Thymus (tissue), 14 donors: ENCODE data around the gene INSIG2. TPM values are rescaled to one million over a fixed set of nuclear protein-coding genes. Genes with fewer than 3 reads are reported as not detected.
A peak's percentile ranks its signal among the peaks of the same experiment; 100 is the strongest.

Experiments
- DNase-seq, 9 donors: peaks; one replicate each; pipeline ENCODE4 v3.0.0-alpha.2; 2013; ENCODE audit warnings: low spot score in 9 of 9, low read depth in 6 of 9, missing footprints in 1 of 9
- H3K27ac ChIP-seq, 2 donors: one replicate each; pipeline ENCODE4 v1.5.1; 2013; ENCODE audit warnings: control low read depth in 1 of 2, low read depth in 1 of 2, low read length in 1 of 2, mild to moderate bottlenecking in 1 of 2, moderate library complexity in 1 of 2
- H3K27me3 ChIP-seq, 2 donors: one replicate each; pipeline ENCODE4 v1.5.1; 2013; ENCODE audit warnings: low read length in 1 of 2; ENCODE audit not compliant: control insufficient read depth in 2 of 2, insufficient read depth in 1 of 2
- H3K36me3 ChIP-seq, 2 donors: one replicate each; pipeline ENCODE4 v1.5.1; 2013; ENCODE audit warnings: low read length in 1 of 2, mild to moderate bottlenecking in 1 of 2, moderate library complexity in 1 of 2; ENCODE audit not compliant: control insufficient read depth in 2 of 2, insufficient read depth in 2 of 2
- H3K4me1 ChIP-seq, 2 donors: one replicate each; pipeline ENCODE4 v1.5.1; 2013; ENCODE audit warnings: low read length in 2 of 2; ENCODE audit not compliant: control insufficient read depth in 2 of 2, insufficient read depth in 2 of 2
- H3K4me3 ChIP-seq, 2 donors: one replicate each; pipeline ENCODE4 v1.5.1; 2013; ENCODE audit warnings: low read length in 2 of 2, control low read depth in 1 of 2, mild to moderate bottlenecking in 1 of 2
- H3K9me3 ChIP-seq, 2 donors: one replicate each; pipeline ENCODE4 v1.5.1; 2013; ENCODE audit warnings: low read length in 1 of 2, mild to moderate bottlenecking in 1 of 2; ENCODE audit not compliant: control insufficient read depth in 2 of 2, insufficient read depth in 1 of 2
- WGBS: extraction: QIAGEN DNeasy Blood & Tissue Kit; methylation state at CpG from one replicate; pipeline ENCODE4 v1.1.7; 2013; 5-methylcytosine and 5-hydroxymethylcytosine counted together
- long read RNA-seq, 10 donors: transcript quantifications; one replicate each; lab custom pipeline, GENCODE V29; 2026
- polyA plus RNA-seq: library from polyadenylated mRNA; stranded (reverse); fragments of 200-250 nt; gene quantifications from one replicate; pipeline ENCODE4 v1.2.3, GENCODE V29; 2013
- total RNA-seq: library from RNA; stranded (reverse); fragments of 120-200 nt; gene quantifications from one replicate; pipeline ENCODE4 v1.2.4, GENCODE V29; 2013
- donor health status: healthy.

Gene INSIG2
- total RNA-seq (18.3 TPM), polyA plus RNA-seq (27.9 TPM)
- long read RNA-seq, donor 1, partial matches to known transcripts, result 0 of 3 reads
- long read RNA-seq, donor 1, other reads (novel, unspliced or antisense), result 0 of 3 reads
- long read RNA-seq, donor 2, transcript INSIG2-201 (6 exons, 2,590 nt), result major isoform, 22 of 54 reads
- long read RNA-seq, donor 2, transcript INSIG2-202 (5 exons, 574 nt), result minor isoform, 14 of 54 reads
- long read RNA-seq, donor 2, partial matches to known transcripts, result 15 of 54 reads
- long read RNA-seq, donor 2, other reads (novel, unspliced or antisense), result 0 of 54 reads
- long read RNA-seq, donor 3, transcript INSIG2-201 (6 exons, 2,590 nt), result major isoform, 15 of 35 reads
- long read RNA-seq, donor 3, transcript INSIG2-202 (5 exons, 574 nt), result minor isoform, 6 of 35 reads
- long read RNA-seq, donor 3, partial matches to known transcripts, result 12 of 35 reads
- long read RNA-seq, donor 3, other reads (novel, unspliced or antisense), result 0 of 35 reads
- long read RNA-seq, donor 4, transcript INSIG2-201 (6 exons, 2,590 nt), result major isoform, 6 of 8 reads
- long read RNA-seq, donor 4, partial matches to known transcripts, result 0 of 8 reads
- long read RNA-seq, donor 4, other reads (novel, unspliced or antisense), result 0 of 8 reads
- long read RNA-seq, donor 5, transcript INSIG2-201 (6 exons, 2,590 nt), result major isoform, 18 of 34 reads
- long read RNA-seq, donor 5, transcript INSIG2-202 (5 exons, 574 nt), result minor isoform, 9 of 34 reads
- long read RNA-seq, donor 5, partial matches to known transcripts, result 7 of 34 reads
- long read RNA-seq, donor 5, other reads (novel, unspliced or antisense), result 0 of 34 reads
- long read RNA-seq, donor 6, transcript INSIG2-202 (5 exons, 574 nt), result minor isoform, 6 of 18 reads
- long read RNA-seq, donor 6, transcript INSIG2-201 (6 exons, 2,590 nt), result major isoform, 12 of 18 reads
- long read RNA-seq, donor 6, partial matches to known transcripts, result 0 of 18 reads
- long read RNA-seq, donor 6, other reads (novel, unspliced or antisense), result 0 of 18 reads
- long read RNA-seq, donor 7, transcript INSIG2-201 (6 exons, 2,590 nt), result major isoform, 12 of 45 reads
- long read RNA-seq, donor 7, transcript INSIG2-202 (5 exons, 574 nt), result minor isoform, 6 of 45 reads
- long read RNA-seq, donor 7, partial matches to known transcripts, result 26 of 45 reads
- long read RNA-seq, donor 7, other reads (novel, unspliced or antisense), result 0 of 45 reads
- long read RNA-seq, donor 8, partial matches to known transcripts, result 0 of 5 reads
- long read RNA-seq, donor 8, other reads (novel, unspliced or antisense), result 0 of 5 reads
- long read RNA-seq, donor 9, partial matches to known transcripts, result 5 of 12 reads
- long read RNA-seq, donor 9, other reads (novel, unspliced or antisense), result 0 of 12 reads
- long read RNA-seq, donor 10, transcript INSIG2-201 (6 exons, 2,590 nt), result major isoform, 12 of 15 reads
- long read RNA-seq, donor 10, partial matches to known transcripts, result 0 of 15 reads
- long read RNA-seq, donor 10, other reads (novel, unspliced or antisense), result 0 of 15 reads

DNA sequence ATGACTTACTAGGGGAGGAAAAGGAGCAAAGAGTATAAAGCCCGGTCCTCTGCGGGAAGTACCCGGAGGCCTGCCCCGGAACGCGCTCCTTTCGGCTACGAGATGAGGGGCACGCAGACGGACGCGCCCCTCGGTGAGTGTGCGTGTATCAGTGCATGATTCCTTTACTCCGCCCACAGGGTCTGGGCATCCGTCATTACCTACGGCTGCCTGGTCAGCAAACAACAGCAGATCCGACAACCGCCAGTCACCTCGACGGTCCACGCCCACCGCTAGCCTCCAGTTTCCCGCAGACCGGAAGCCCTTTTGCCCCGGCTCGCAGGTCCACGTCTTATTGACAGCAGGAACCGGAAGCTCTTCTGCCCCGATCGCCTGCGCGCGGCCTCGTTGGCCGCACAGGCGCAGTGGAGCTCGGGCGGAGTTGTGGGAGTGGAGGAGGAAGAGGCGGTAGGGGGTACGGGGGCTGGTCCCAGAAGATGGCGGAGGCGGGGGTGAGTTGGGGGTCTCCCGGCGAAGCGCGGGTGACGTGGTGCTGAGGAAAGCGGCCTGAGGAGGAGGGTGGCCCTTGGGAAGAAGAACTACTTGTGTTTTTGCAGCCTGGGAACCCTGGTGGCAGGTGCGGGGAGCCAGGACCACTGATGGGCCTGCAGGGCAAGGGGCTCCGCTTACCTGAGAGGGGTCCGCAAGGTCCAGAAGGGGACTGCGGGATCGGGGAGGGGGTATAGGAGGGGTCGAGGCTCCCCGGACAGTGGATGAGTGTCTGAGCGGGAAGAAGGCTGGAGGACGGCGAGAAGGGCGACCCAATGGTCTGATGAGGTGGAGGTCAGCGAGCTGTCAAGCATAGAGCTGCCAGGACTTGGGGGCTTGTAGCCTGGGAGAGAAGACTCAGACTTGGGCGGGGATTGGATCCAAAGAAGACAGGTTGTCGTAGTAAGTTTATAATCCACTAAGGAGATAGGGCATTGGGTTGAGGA lies at the start of gene INSIG2:
TSS of gene INSIG2 (plus strand) at position 421 of the 974 bp plus-strand sequence. CDS start 8,086 bp downstream, outside the sequence.
- peak within 1 kb of the TSS; percentile 88 for H3K4me3 ChIP-seq
- H3K36me3 ChIP-seq, result no peaks in the 10 kb centered on the region
- peak within 1 kb of the TSS; percentile 76 to 83 for H3K27ac ChIP-seq
- under 1% methylated on average over 63 of the region's 63 CpGs for WGBS
- peak; percentile 86 to 95 (median 88) for DNase-seq
- H3K4me1 ChIP-seq, result peaks cover 3 to 9% of the 10 kb centered on the region in 2 donors
- no peaks in the 10 kb centered on the region for H3K9me3 ChIP-seq
- H3K27me3 ChIP-seq, result peaks cover 0 to 6% of the 10 kb centered on the region in 2 donors

DNA sequence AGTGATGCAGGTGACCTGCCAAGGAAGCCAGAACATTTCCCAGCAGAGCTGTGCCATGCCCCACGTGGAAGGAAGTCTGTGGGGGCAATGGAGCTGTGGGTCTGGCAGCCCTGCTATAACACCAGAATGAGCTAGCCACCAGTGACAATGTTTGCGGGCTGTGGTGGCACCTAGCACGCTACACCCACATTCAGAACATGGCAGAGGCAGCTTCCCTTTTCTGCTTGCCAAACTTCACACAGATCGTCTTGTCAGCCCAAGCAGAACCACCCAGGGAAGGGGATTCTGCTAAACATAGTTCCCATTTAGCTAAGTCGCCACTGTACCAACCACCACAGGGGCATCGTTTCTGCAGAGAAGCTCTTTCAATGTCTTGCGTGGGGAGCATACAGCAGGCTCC lies 47.4 kb upstream of the INSIG2 start:
- H3K4me3 ChIP-seq, result no peak overlapping the region

DNA sequence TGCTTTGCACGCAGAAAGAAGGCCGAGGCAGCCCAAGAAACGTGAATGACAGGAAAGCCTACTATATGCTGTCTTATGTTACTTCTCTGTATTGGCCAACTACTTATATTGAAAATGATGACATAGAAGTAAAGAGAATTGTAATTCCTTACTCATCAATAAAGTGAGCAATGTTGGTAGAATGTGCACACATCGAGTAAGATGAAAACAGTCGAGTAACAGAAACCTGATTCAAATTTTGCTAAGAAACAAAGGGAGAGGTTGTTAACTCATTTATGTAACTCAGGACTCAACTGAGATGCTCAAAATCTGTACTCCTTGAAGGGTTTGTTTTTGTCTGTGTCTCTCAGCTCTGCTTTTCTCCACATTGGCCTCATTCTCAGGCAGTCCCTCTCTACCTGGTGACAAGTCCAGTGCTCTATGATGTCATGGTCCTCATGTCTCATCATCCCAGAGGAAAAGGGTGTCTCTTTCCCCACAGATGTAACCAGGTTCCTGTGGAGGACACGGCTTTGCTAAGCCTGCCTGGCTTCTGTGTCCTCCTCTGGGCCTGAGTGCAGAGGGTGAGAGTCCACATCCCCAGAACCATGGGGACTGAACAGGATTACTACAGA lies 44.1 kb upstream of the INSIG2 start:
- Histone ChIP-seq H3K36me3 (no peaks in the 10 kb centered on the region), H3K4me3 (no peak overlapping the region), H3K9me3 (no peaks in the 10 kb centered on the region), H3K27me3 (peaks cover 5 to 15% of the 10 kb centered on the region in 2 donors), H3K4me1 (no peaks in the 10 kb centered on the region), H3K27ac (no peak overlapping the region)
- WGBS, result 92% methylated on average over 6 of the region's 6 CpGs
- no peak for DNase-seq

More for the DNA sequence above, 47.4 kb upstream of the INSIG2 start:
- Histone ChIP-seq H3K27ac (no peak overlapping the region), H3K27me3 (peaks cover 0 to 8% of the 10 kb centered on the region in 2 donors), H3K9me3 (no peaks in the 10 kb centered on the region), H3K36me3 (no peaks in the 10 kb centered on the region), H3K4me1 (no peaks in the 10 kb centered on the region)
- WGBS, result 72% methylated on average over 7 of the region's 7 CpGs
- DNase-seq, result no peak

DNA sequence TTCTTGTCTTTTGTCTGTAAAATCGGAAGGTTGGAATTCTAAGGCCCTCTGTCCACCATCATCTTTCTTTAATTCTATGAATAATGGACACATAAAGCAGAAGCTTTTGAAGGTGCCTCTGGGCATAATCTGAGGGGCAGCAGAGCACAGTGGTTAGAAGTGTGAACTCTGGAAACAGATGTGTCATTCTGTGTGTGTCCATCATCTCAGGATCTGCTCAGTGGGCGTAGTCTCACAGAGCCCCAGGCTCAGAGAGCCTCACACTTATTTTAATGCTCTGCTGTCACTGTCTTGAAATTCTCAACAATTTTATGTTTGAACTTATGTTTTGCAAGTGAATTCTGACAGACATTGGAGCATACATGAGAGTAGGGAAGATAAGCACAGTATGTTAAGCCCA lies 43.4 kb upstream of the INSIG2 start:
- DNase-seq, result no peak
- 95% methylated on average over 2 of the region's 2 CpGs for WGBS
- Histone ChIP-seq H3K36me3 (no peaks in the 10 kb centered on the region), H3K27ac (no peak overlapping the region), H3K4me3 (no peak overlapping the region), H3K27me3 (peaks cover 5 to 18% of the 10 kb centered on the region in 2 donors), H3K9me3 (no peaks in the 10 kb centered on the region), H3K4me1 (no peaks in the 10 kb centered on the region)

DNA sequence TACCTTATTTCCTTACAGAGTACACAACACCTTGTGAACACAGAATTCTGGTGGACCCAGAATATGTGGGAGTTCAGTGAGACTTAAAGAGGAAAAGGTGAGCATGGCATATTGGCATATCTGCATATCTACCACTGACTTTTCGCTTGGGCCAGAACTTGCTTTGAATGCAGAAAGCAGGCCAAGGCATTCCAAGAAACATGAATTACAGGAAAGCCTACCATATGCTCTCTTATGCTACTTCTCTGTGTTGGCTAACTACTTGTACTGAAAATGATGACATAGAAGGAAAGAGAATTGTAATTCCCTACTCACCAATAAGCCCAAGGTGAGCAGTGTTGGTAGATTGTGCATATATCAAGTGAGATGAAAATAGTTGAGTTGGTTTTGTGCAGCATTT lies 43.0 kb upstream of the INSIG2 start:
- 97% methylated on average over 1 of the region's 1 CpG for WGBS
- H3K27ac ChIP-seq, result no peak overlapping the region

DNA sequence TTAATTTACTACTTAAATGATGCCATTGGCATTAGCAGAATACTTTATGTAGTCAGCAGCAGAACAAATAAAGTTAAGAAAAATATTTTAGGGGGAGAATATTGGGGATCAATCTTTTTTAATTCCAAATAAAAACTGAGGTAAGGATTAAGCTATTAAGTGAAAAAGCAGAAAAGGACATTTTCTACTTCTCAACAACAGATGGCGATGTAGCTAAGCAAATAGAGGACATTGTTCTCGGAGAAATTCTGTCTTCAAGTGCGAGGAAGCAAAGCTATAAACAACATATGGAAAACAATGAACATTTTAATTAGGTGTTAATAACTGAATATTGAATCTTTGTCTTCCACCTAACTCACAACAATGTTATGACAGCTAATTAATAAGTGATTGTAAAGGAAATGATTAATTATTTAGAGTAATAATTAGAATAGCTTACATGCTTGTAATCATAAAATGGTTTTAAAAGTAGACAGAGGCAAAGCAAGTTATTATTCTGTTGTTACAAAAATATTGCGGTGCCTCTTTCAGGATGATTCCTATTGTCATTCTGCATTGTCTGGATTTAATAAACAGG lies 41.5 kb upstream of the INSIG2 start:
- WGBS, result 13% methylated on average over 4 of the region's 4 CpGs
- H3K27me3 ChIP-seq, result peaks cover 5 to 19% of the 10 kb centered on the region in 2 donors
- no peak overlapping the region for H3K4me3 ChIP-seq
- H3K4me1 ChIP-seq, result no peaks in the 10 kb centered on the region
- no peaks in the 10 kb centered on the region for H3K36me3 ChIP-seq
- no peaks in the 10 kb centered on the region for H3K9me3 ChIP-seq
- peak in 4 of 9 donors; percentile 15 to 58 (median 22) for DNase-seq
- H3K27ac ChIP-seq, result no peak overlapping the region

More for the DNA sequence above, 43.0 kb upstream of the INSIG2 start:
- H3K36me3 ChIP-seq, result no peaks in the 10 kb centered on the region
- H3K27me3 ChIP-seq, result peaks cover 5 to 20% of the 10 kb centered on the region in 2 donors
- H3K4me3 ChIP-seq, result no peak overlapping the region
- no peaks in the 10 kb centered on the region for H3K9me3 ChIP-seq
- no peaks in the 10 kb centered on the region for H3K4me1 ChIP-seq
- DNase-seq, result no peak

DNA sequence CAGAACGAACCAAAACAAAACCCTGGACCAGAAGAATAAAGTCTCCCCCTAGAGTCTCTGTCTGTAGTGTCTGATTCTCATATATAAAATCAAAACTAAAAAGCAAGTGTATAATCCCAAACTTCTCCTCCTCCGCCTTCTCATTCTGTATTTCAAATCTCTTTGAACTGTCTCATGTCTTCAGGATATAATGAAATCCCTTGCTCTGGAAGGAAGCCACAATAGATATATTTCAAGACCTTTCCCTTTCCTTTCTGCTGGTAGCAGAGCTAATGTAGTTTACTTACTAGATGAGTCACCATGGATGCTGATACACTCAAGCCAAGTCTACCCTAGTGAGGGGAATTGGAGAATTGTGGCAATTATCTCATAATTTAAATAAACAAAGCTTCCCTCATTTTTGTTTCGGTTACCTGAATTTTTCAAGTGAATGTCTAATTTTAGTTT lies 40.9 kb upstream of the INSIG2 start:
- Histone ChIP-seq H3K27me3 (peaks cover 5 to 19% of the 10 kb centered on the region in 2 donors), H3K9me3 (no peaks in the 10 kb centered on the region)
- WGBS, result 92% methylated on average over 3 of the region's 3 CpGs

More for the DNA sequence above, 40.9 kb upstream of the INSIG2 start:
- Histone ChIP-seq H3K27ac (no peak overlapping the region), H3K4me3 (no peak overlapping the region), H3K4me1 (no peaks in the 10 kb centered on the region), H3K36me3 (no peaks in the 10 kb centered on the region)
- no peak for DNase-seq
